Fibroblast of mammary gland (primary cell): ENCODE measurements around the gene A4GALT.
A peak's percentile ranks its signal among the peaks of the same experiment; 100 is the strongest.

ENCODE experiments used
- DNase-seq: peaks from one replicate; pipeline ENCODE4 v3.0.0-alpha.2; 2010; ENCODE audit warnings: low read depth
- H3K4me3 ChIP-seq: 2 replicates; pipeline ENCODE4 v1.5.1; 2011; ENCODE audit warnings: low read depth, mild to moderate bottlenecking, low read length, moderate library complexity; ENCODE audit not compliant: control insufficient read depth
- TF ChIP-seq, protein P1 (sequence below): conservative IDR thresholded peaks from 2 replicates; pipeline ENCODE4 v1.5.1; 2011; ENCODE audit warnings: low read depth, low read length, inconsistent platforms; ENCODE audit not compliant: control insufficient read depth, insufficient read depth

The A4GALT gene

GRCh38 chr22:42691440-42691839, 29.2 kb downstream of the A4GALT start:
- peak; percentile 12 for DNase-seq
- no peak overlapping the region for H3K4me3 ChIP-seq
- TF ChIP-seq, protein P1, sequence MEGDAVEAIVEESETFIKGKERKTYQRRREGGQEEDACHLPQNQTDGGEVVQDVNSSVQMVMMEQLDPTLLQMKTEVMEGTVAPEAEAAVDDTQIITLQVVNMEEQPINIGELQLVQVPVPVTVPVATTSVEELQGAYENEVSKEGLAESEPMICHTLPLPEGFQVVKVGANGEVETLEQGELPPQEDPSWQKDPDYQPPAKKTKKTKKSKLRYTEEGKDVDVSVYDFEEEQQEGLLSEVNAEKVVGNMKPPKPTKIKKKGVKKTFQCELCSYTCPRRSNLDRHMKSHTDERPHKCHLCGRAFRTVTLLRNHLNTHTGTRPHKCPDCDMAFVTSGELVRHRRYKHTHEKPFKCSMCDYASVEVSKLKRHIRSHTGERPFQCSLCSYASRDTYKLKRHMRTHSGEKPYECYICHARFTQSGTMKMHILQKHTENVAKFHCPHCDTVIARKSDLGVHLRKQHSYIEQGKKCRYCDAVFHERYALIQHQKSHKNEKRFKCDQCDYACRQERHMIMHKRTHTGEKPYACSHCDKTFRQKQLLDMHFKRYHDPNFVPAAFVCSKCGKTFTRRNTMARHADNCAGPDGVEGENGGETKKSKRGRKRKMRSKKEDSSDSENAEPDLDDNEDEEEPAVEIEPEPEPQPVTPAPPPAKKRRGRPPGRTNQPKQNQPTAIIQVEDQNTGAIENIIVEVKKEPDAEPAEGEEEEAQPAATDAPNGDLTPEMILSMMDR = no peak

- TF ChIP-seq, protein P1 = no peak
These were observed 32.1 kb downstream of the A4GALT start for GRCh38 chr22:42688241-42689211.

DNA sequence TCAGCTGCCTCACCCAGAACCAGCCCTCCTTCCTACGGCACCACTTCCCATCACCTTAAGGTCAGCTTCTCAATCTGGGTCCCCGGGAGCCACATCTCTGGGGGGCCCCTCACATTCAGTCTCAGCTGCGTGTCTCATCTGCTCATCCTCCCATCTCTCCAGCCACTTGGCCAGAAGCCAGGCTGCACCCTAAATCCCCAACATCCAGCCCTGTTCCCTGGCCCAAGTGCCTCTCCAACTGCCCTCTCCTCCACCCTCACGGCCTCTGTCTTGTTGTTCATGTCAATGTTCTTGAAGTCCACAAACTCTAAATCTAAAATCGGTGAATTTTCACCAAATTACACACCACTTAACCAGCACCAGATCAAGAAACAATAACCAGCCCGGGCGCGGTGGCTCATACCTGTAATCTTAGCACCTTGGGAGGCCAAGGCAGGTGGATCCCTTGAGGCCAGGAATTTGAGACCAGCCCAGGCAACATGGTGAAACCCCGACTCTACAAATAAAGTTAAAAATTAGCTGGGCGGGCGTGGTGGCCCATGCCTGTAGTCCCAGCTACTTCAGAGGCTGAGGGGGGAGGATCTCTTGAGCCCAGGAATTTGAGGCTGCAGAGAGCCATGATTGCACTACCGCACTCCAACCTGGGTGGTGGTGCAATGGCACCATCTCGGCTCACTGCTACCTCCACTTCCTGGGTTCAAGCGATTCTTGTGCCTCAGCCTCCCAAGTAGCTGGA, 33.7 kb downstream of the A4GALT start:
- H3K4me3 ChIP-seq = no peak overlapping the region
- TF ChIP-seq, protein P1 = no peak
- DNase-seq = no peak

More at GRCh38 chr22:42688241-42689211, 32.1 kb downstream of the A4GALT start:
- no peak overlapping the region for H3K4me3 ChIP-seq
- peak; percentile 96 for DNase-seq

GRCh38 chr22:42685941-42686653, 34.6 kb downstream of the A4GALT start:
- TF ChIP-seq, protein P1 = no peak
- no peak for DNase-seq
- no peak overlapping the region for H3K4me3 ChIP-seq

- peak; percentile 67 for DNase-seq
- TF ChIP-seq, protein P1 = no peak
- H3K4me3 ChIP-seq = no peak overlapping the region
These were observed 36.0 kb downstream of the A4GALT start for GRCh38 chr22:42684462-42685195.

GRCh38 chr22:42683578-42684283, 36.9 kb downstream of the A4GALT start:
- DNase-seq = peak; percentile 66
- no peak overlapping the region for H3K4me3 ChIP-seq
- TF ChIP-seq, protein P1 = no peak
